NCI-H2081 treated with DMSO at 0.1 percent for 48 hours (cell line): Measurements from ENCODE around the gene KCNH1.

ENCODE experiments used
- DNase-seq: peaks from one replicate; lab custom pipeline; 2025; lab: John Stamatoyannopoulos, UW

The KCNH1 gene

DNA sequence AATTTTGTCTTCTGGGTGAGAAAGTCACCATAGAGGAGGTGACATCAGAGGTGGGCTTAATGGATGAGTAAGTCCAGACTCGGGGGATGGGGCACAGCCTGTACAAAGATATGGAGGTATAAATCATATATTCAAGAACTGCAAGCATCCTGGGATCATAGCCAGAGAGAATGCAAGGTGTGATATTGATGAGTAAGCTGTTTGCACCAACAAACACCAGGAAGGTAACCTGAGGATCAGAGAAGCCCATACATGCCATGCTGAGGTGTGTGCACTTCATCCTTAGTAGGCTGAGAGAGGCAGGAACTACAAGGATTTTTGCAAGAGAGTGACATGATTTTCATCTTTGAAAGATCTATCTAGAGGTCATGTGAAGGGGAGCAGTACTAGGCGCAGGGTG is 498.8 kb downstream of the KCNH1 start:
- DNase-seq = no peak

DNA sequence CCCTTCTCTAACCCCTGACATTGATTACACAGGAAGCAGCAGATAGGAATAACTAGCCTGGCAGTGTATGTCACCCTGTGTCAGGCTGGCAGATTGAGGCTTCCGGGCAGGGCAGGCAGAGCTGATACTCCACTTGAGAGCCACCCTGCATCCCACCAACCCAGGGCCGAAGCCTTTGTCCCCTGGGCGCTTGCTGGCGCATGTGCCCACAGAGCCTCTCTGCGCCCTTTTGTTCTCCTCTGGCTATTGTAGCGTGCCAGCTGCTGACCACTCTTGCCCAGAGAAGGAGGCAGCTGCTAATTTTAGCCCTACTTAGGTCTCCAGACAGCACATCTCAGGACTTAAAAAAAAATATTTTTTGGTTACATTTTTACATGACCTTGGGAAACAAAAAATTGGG is 500.3 kb downstream of the KCNH1 start:
- DNase-seq = no peak

DNA sequence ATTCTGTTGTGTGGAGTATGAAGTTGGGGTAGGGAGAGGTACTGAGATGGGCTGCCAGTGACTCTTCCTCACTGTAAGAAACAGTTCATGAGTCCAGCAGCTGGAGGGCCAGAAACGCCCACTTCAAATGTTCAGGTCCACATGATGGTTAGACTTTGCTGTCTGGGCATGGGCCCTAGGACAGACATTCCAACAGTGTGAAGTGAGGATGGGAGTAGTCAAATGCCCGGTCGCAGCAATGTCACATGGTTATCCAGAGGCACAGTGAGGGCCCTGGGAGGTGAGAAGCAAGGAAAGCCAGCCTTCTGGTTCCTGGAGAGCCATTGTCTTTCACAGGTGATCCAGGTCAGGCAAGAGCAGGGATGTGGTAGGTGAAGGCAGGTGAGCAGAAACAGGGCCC is 500.8 kb downstream of the KCNH1 start:
- DNase-seq = no peak

DNA sequence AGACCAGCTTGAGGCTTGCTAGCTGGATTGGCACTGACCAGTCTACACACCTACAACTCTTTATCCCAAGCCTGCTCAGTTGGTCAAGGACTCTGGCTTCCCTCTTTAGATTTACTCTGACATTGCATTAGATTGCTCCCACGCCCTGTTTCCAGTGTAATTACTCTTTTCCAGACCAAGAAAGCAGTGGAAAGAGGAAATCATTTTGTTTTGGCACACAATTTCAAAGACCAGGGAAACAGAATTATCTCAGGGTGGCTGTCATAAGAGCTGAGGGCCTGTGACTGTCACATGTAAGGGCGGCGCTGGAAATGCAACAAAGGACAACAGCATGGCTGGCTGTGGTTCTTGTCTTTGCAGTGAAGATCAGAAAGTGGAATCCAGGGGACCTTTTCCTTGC is 502.5 kb downstream of the KCNH1 start:
- DNase-seq = no peak

DNA sequence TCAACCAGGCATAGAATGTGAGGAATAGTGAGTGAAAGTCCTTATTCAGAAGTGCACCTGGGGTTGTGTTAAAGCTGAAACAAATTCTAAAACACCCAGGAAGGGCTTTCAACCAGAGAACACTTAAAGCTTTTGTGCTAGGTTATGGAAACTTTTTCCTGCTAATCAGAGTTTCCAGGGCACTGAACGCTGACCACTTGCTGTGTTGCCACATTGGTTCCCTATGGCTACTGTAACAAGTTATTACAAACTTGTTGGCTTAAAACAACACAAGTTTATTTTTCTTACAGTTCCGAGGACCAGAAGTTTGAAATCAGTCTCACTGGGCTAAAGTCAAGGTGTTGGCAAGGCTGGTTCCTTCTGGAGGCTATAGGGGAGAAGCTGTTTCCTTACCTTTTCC is 504.7 kb downstream of the KCNH1 start:
- no peak for DNase-seq

DNA sequence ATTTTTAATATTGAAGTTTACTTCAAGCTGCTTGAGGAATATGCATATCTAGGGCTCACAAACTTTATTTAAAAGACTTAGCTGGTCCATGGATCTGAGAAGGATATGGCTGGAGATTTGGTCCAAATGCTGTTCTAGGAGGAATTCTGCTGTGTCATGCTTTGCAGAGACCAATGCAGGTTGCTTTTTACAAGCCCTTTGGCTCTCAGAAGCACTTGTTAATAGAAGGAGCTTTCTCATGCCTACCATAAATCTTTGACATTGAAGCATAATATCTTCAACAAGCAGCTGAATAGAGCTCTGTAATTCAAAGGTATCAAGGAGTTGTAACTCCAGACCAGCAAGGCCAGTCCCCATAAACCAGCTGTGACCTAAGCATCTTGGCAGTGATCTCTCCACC is 506.2 kb downstream of the KCNH1 start:
- no peak for DNase-seq
